Measurements from ENCODE around the gene NIT1.

The NIT1 gene

DNA sequence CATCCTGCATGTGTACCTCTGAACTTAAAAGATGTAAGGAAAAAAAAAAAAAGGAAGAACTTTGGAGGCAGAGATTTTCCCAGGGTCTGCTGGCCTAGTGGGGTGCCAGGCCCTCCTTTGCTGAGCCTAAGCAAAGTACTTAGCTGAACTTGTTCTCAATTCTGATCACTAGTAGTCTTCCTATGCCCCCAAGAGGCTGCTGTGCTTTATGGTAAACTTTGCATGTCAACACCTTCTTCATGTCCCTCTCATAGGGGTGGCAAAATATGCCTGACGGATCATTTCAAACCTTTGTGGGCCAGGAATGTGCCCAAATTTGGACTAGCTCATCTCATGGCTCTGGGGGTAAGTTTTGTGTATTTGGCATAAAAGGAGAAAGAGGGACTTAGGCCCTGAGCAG is 40.0 kb downstream of the NIT1 start:
- no peak for DNase-seq (ENCODE audit: low read depth)

DNA sequence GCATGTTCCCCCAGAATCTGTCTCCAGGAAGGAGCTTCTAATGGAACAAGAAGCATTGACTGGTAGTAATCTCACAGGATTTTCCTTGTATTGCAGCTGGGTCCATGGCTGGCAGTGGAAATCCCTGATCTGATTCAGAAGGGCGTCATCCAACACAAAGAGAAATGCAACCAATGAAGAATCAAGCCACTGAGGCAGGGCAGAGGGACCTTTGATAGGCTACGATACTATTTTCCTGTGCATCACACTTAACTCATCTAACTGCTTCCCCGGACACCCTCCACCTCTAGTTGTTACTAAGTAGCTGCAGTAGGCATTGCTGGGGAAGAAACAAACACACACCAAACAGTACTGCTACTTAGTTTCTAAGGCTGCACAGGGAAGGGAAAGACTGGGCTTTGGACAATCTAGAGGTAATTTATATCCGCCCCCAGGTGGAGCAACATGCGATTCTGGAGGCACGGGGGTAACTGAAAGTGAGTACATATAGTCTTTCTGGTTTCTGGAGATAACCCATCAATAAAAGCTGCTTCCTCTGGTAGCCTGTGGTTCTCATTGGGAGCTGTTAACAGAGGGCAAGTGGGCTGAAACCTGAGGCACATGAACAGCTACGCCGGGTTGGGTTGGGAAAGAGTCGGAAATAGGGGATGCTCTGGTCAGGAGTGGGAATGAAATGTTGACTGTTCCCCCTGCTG is 40.6 kb downstream of the NIT1 start:
- DNase-seq (ENCODE audit: low read depth): no peak

DNA sequence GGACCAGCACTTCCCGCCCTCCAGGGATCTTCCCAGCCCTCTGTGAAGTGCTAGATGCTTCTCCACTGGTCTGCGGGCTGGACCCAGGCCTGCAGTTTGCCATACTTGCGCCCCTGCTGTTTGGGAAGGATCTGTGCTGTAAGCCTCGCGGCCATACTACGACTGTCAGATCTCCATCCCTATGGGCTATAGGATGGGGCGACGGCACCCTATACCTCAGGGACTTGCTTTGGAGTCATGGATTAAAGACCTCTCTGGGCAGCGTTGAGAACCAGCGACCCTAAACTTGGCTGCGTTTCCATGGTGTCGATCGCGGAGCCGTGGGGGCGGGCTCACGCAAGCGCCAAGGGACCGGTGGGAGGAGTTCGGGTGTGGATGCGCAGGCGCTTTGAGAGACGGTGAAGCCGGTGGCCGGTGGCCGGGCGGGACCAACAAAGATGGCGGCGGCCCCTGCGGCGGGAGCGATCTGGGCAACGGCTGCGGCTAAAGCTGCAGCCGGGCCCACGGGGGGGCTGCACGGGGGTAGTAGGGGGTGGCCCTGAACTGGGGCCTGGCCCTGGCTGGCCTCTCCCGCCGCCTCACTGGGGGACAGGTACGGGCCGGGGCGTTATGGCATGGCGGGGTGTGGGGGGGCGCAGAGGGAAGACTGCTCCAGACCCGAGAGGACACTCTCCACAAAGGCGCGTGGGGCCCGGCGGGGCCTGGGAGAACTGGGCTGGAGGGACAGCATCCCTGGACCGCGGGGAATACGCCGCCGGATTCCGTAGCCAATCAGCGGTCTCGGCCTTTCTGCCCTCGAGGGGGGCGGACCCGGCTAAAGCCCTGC is 41.4 kb downstream of the NIT1 start, which contains the start of gene USP21:
USP21 (plus strand) TSS at position 414 of the 826 bp plus-strand sequence. CDS start 1,141 bp downstream, outside the sequence.
- DNase-seq (ENCODE audit: low read depth): peak; percentile 79

DNA sequence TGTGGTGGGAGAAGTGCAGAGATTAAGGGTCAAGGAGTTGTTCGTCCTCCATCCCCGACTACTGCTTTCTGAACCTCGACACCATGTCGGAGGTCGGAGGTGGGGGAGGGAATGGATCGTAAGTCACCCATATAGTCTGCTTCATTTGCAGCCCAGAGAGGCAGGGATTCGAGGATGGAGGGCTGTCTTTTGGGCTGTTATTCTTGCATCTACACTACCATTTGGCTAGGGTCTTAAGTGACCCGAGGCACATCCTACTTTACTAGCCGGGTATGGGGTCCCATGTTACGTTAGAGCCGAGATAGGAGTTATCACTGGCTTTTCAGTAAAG is 42.0 kb downstream of the NIT1 start:
- DNase-seq (ENCODE audit: low read depth): no peak

DNA sequence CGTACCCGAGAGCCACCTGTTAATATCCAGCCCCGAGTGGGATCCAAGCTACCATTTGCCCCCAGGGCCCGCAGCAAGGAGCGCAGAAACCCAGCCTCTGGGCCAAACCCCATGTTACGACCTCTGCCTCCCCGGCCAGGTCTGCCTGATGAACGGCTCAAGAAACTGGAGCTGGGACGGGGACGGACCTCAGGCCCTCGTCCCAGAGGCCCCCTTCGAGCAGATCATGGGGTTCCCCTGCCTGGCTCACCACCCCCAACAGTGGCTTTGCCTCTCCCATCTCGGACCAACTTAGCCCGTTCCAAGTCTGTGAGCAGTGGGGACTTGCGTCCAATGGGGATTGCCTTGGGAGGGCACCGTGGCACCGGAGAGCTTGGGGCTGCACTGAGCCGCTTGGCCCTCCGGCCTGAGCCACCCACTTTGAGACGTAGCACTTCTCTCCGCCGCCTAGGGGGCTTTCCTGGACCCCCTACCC is 42.8 kb downstream of the NIT1 start:
- DNase-seq (ENCODE audit: low read depth): no peak

DNA sequence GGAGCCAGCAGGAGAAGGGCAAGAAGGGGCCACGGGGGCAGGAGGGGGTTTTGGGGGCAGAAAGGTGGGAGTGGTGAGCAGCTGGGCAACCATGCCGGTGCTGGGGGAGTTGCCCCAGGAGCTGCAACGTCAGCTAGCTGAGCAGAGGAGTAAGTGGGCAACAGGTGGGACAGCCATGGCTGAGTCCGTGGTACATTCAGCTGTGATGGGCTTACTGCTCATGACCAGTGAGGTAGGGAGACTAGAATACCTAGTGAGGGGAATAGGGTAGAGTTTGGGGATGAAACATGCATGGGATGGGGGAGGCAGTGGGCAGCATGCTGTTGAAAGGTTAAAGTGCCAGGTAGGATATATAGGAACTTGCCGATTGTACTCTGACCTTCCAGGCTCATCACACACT is 43.7 kb downstream of the NIT1 start:
- no peak for DNase-seq (ENCODE audit: low read depth)

DNA sequence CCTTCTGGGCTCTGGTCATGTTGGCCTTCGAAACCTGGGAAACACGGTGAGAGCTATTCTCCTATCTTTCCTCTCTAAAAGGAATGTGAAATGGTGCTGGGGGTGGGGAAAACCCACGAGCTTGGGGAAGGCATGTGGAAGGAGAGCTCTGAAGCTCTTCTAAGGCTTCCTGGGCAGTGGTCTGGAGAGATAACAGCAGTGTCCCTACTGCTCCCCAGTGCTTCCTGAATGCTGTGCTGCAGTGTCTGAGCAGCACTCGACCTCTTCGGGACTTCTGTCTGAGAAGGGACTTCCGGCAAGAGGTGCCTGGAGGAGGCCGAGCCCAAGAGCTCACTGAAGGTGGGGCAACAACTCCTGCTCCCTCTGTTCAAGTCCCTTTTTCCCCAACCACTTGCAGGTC is 44.1 kb downstream of the NIT1 start:
- DNase-seq (ENCODE audit: low read depth): no peak

DNA sequence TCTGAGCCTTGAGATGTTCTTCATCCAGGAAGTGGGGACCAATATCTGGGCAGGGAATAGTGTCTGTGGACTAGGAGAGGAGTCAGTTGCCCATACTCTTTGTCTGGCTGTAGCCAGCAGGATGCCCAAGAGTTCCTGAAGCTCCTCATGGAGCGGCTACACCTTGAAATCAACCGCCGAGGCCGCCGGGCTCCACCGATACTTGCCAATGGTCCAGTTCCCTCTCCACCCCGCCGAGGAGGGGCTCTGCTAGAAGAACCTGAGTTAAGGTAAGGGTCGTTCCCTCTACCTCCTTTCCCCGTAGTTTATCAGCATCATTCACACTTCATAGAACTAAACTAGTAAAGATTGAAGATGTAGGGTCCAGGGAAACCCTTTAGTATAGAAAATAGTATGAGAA is 44.9 kb downstream of the NIT1 start:
- DNase-seq (ENCODE audit: low read depth): no peak

DNA sequence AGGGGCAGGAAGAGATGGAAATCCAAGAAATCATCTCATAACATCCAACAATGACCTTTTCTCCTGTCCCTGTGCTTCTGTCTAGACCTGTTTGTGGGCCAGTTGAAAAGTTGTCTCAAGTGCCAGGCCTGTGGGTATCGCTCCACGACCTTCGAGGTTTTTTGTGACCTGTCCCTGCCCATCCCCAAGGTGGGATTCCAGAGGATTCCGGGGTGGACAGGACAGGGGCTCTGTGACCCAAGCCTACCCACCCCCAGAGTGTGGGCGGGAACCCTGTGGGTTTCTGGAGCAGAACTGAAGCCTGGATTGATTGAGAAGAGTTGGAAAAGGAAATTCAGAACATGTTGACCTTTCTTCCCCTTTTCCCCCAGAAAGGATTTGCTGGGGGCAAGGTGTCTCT is 45.9 kb downstream of the NIT1 start:
- no peak for DNase-seq (ENCODE audit: low read depth)

DNA sequence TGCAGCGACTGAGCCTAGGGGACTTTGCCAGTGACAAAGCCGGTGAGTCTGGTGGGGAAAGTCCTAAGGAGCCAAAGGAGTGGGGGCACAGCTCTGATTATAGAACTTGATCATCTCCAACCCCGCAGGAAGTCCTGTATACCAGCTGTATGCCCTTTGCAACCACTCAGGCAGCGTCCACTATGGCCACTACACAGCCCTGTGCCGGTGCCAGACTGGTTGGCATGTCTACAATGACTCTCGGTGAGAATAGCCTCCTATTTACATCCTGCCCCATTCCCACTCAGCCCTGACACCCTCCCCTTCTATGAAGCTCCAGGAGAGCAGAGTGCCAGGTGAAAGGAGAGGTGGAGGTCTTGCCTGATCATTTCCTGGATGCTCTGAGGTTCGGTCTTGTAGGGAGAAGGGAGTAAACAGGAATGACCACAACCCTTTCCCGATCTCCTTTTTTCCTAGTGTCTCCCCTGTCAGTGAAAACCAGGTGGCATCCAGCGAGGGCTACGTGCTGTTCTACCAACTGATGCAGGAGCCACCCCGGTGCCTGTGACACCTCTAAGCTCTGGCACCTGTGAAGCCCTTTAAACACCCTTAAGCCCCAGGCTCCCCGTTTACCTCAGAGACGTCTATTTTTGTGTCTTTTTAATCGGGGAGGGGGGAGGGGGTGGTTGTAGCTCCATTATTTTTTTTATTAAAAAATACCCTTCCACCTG is 47.2 kb downstream of the NIT1 start:
- no peak for DNase-seq (ENCODE audit: low read depth)

DNA sequence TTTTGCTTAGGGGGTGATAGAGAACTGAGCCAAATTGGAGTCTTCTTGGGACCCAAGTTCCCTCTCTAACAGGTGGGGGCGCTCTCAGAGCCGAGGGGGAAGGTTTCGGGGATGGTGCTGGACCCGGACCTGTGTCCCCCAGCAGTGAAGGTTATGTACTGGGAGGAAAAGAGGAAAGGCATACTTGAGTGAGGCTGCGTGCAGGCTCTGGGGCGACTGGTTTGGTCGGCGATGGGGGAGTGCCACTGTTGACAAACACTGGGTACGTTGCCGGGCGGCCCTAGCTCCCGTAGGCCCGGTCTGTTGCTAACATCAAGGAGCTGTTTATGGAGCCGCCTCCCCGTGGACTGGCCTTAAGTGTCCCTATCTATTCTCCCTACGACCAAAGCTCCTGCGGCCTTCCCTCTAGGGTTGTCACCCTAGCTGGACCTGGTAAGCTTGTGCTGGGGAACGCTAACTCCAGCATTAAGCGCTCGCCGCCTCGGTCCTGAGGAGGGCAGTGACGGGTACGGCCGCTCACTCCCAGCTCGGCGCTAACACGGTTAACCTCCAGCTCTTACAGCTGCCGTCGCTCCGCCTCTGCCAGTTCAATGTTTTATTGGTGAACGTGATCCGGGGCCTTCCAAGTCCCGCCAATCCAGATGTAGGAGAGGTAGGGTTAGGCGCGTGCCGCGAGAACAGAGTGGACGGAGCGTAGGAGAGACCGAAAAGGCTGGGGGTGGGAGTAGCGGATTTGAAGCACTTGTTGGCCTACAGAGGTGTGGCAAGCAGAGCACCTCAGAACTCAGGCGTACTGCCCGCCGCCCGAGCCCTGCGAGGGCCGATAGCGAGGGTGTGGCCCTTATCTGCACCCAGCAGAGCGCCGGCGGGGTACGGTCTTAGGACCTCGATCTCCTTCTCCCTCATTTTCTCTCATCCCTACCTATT is 48.1 kb downstream of the NIT1 start, which contains the start of gene PPOX:
PPOX (plus strand) TSS at position 685 of the 927 bp plus-strand sequence. CDS start 422 bp downstream, outside the sequence.
- peak; percentile 98 for DNase-seq (ENCODE audit: low read depth)

DNA sequence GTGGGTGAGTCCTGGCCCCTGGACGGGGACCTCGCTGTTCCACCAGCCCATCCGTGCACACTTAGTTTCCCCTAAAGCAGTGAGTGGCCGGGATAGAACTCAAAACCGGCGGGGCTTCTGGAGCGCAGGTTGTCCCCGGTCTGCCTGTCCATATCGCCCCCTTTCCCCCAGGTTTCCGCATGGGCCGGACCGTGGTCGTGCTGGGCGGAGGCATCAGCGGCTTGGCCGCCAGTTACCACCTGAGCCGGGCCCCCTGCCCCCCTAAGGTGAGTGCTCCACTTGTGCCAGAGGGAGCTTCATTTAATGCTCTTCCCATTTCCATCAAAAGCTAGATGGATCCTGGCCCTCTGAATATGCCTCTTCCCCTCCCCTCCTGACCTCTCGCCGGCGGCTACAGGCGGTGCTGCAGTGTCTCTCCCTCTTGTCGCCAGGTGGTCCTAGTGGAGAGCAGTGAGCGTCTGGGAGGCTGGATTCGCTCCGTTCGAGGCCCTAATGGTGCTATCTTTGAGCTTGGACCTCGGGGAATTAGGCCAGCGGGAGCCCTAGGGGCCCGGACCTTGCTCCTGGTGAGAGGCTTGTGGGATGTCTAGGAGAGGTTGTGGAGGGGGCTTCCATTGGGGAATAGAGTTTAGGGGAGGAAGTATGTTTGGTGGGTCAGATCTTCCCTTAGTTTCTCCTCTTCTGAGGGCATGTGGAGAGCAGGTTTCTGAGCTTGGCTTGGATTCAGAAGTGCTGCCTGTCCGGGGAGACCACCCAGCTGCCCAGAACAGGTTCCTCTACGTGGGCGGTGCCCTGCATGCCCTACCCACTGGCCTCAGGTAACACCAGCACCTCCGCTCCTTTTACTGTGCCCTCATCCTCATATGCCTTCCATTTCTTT is 49.0 kb downstream of the NIT1 start:
- no peak for DNase-seq (ENCODE audit: low read depth)

DNA sequence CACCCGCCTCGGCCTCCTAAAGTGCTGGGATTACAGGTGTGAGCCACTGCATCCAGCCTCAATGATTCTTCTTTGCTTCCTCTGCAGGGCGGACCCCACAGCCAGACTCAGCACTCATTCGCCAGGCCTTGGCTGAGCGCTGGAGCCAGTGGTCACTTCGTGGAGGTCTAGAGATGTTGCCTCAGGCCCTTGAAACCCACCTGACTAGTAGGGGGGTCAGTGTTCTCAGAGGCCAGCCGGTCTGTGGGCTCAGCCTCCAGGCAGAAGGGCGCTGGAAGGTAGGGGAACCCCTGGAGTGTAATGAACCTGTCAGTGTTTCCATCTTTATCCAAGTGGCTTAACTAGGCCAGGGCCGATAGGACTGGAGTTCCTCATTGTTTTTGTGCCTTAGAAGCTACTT is 51.0 kb downstream of the NIT1 start:
- no peak for DNase-seq (ENCODE audit: low read depth)
